Effector memory CD8-positive, alpha-beta T cell (primary cell): ENCODE data around the gene PUSL1.

Source experiments
- ATAC-seq: fragments of 150-1000 bp; cut with Tn5 transposase; replicated peaks from 2 replicates; pipeline ENCODE4 v1.10.0; 2021; ENCODE audit warnings: mild to moderate bottlenecking, moderate library complexity
- DNase-seq, 3 experiments: peaks; one replicate each; pipeline ENCODE4 v3.0.0; 2021
- H3K27ac Mint-ChIP-seq, 2 donors: one replicate each; pipeline ENCODE4 v1.8.0; 2022; ENCODE audit warnings: mild to moderate bottlenecking in 2 of 2, mixed read lengths in 2 of 2, moderate library complexity in 2 of 2
- H3K27me3 Mint-ChIP-seq, 2 donors: one replicate each; pipeline ENCODE4 v1.8.0; 2022; ENCODE audit warnings: mixed read lengths in 2 of 2
- H3K36me3 Mint-ChIP-seq: one replicate; pipeline ENCODE4 v1.8.0; 2022; ENCODE audit warnings: mild to moderate bottlenecking, moderate library complexity, mixed read lengths; ENCODE audit not compliant: insufficient read depth
- H3K4me1 Mint-ChIP-seq, 2 donors: one replicate each; pipeline ENCODE4 v1.8.0; 2022; ENCODE audit warnings: low read depth in 2 of 2, mixed read lengths in 2 of 2
- H3K4me3 Mint-ChIP-seq, 2 donors: one replicate each; pipeline ENCODE4 v1.8.0; 2022; ENCODE audit warnings: mild to moderate bottlenecking in 2 of 2, mixed read lengths in 2 of 2, moderate library complexity in 2 of 2
- H3K9me3 Mint-ChIP-seq, 2 donors: one replicate each; pipeline ENCODE4 v1.8.0; 2022; ENCODE audit warnings: mixed read lengths in 2 of 2
- total RNA-seq, 9 experiments: gene quantifications; one replicate each; lab custom pipeline; 2026; lab: John Stamatoyannopoulos, UW

The PUSL1 gene
- 7.8 to 19.3 (median 16.5) reads per million in 9 experiments for total RNA-seq

GRCh38 chr1:1307923-1308755 lies at the start of gene PUSL1, which contains the start of gene ACAP3:
PUSL1 (plus strand) TSS chr1:1308597; CDS start chr1:1308644, 47 bp downstream.
ACAP3 (minus strand) TSS chr1:1307930; CDS start chr1:1307815, 115 bp downstream.
- Mint-ChIP-seq H3K4me1 (peaks cover 17 to 20% of the 10 kb centered on the region in 2 donors), H3K27ac (peak within 1 kb of the TSS; percentile 75 to 78), H3K9me3 (no peaks in the 10 kb centered on the region), H3K27me3 (no peaks in the 10 kb centered on the region), H3K36me3 (peaks cover 36% of the 10 kb centered on the region), H3K4me3 (peak within 1 kb of the TSS; percentile 80 to 84)
- ATAC-seq (peak; percentile 69), DNase-seq (peak; percentile 86 to 89 (median 87))

- Mint-ChIP-seq H3K36me3 (peaks cover 58% of the 10 kb centered on the region), H3K27ac (no peak overlapping the region), H3K4me1 (peaks cover 14 to 17% of the 10 kb centered on the region in 2 donors), H3K9me3 (no peaks in the 10 kb centered on the region), H3K27me3 (no peaks in the 10 kb centered on the region), H3K4me3 (no peak overlapping the region)
- DNase-seq (no peak), ATAC-seq (no peak)
Measured at GRCh38 chr1:1259119-1259488, 49.3 kb upstream of the PUSL1 start.

GRCh38 chr1:1259540-1259939 lies 48.9 kb upstream of the PUSL1 start:
- Mint-ChIP-seq H3K4me1 (peaks cover 14 to 17% of the 10 kb centered on the region in 2 donors), H3K27ac (peak overlapping the region in 1 of 2 donors; percentile 61), H3K4me3 (no peak overlapping the region), H3K36me3 (peaks cover 61% of the 10 kb centered on the region), H3K27me3 (no peaks in the 10 kb centered on the region), H3K9me3 (no peaks in the 10 kb centered on the region)
- ATAC-seq (no peak), DNase-seq (no peak)

- Mint-ChIP-seq H3K4me3 (no peak overlapping the region), H3K27ac (peak overlapping the region in 1 of 2 donors; percentile 61), H3K36me3 (peaks cover 65% of the 10 kb centered on the region), H3K9me3 (no peaks in the 10 kb centered on the region), H3K27me3 (no peaks in the 10 kb centered on the region), H3K4me1 (peaks cover 14 to 17% of the 10 kb centered on the region in 2 donors)
- ATAC-seq (no peak), DNase-seq (no peak)
Measured at GRCh38 chr1:1259951-1260600, 48.3 kb upstream of the PUSL1 start.

- Mint-ChIP-seq H3K36me3 (peaks cover 57% of the 10 kb centered on the region), H3K27ac (peak overlapping the region in 1 of 2 donors; percentile 93), H3K4me1 (peaks cover 14 to 22% of the 10 kb centered on the region in 2 donors), H3K4me3 (peak overlapping the region; percentile 15 to 55), H3K27me3 (no peaks in the 10 kb centered on the region), H3K9me3 (no peaks in the 10 kb centered on the region)
- DNase-seq (no peak), ATAC-seq (peak; percentile 44)
Measured at GRCh38 chr1:1260843-1261560, 47.4 kb upstream of the PUSL1 start.

- ATAC-seq (no peak), DNase-seq (no peak)
- no peaks in the 10 kb centered on the region for H3K9me3 Mint-ChIP-seq
- no peak overlapping the region for H3K4me3 Mint-ChIP-seq
- H3K27ac Mint-ChIP-seq, result no peak overlapping the region
- peaks cover 15 to 24% of the 10 kb centered on the region in 2 donors for H3K4me1 Mint-ChIP-seq
- H3K27me3 Mint-ChIP-seq, result no peaks in the 10 kb centered on the region
- H3K36me3 Mint-ChIP-seq, result peaks cover 50% of the 10 kb centered on the region
Measured at GRCh38 chr1:1262071-1262470, 46.3 kb upstream of the PUSL1 start.

- H3K27ac Mint-ChIP-seq, result no peak overlapping the region
- H3K36me3 Mint-ChIP-seq, result peaks cover 51% of the 10 kb centered on the region
- H3K27me3 Mint-ChIP-seq, result no peaks in the 10 kb centered on the region
- H3K4me1 Mint-ChIP-seq, result peaks cover 15 to 25% of the 10 kb centered on the region in 2 donors
- no peak overlapping the region for H3K4me3 Mint-ChIP-seq
- DNase-seq (no peak), ATAC-seq (no peak)
- H3K9me3 Mint-ChIP-seq, result no peaks in the 10 kb centered on the region
Measured at GRCh38 chr1:1262758-1263157, 45.6 kb upstream of the PUSL1 start.

- Mint-ChIP-seq H3K4me1 (peaks cover 22 to 28% of the 10 kb centered on the region in 2 donors), H3K9me3 (no peaks in the 10 kb centered on the region), H3K27me3 (no peaks in the 10 kb centered on the region), H3K4me3 (no peak overlapping the region), H3K36me3 (peaks cover 51% of the 10 kb centered on the region), H3K27ac (no peak overlapping the region)
- DNase-seq (no peak), ATAC-seq (no peak)
Measured at GRCh38 chr1:1264026-1264425, 44.4 kb upstream of the PUSL1 start.

- peaks cover 51% of the 10 kb centered on the region for H3K36me3 Mint-ChIP-seq
- H3K4me1 Mint-ChIP-seq, result peaks cover 21 to 27% of the 10 kb centered on the region in 2 donors
- H3K27me3 Mint-ChIP-seq, result no peaks in the 10 kb centered on the region
- no peak for ATAC-seq
- H3K4me3 Mint-ChIP-seq, result no peak overlapping the region
- no peak for DNase-seq
- H3K27ac Mint-ChIP-seq, result peak overlapping the region in 1 of 2 donors; percentile 54
- no peaks in the 10 kb centered on the region for H3K9me3 Mint-ChIP-seq
Measured at GRCh38 chr1:1264868-1265272, 43.5 kb upstream of the PUSL1 start.

GRCh38 chr1:1267488-1268283 lies 40.7 kb upstream of the PUSL1 start:
- no peak overlapping the region for H3K4me3 Mint-ChIP-seq
- ATAC-seq (no peak), DNase-seq (no peak)
- H3K27ac Mint-ChIP-seq, result peak overlapping the region; percentile 22 to 68
- peaks cover 38 to 41% of the 10 kb centered on the region in 2 donors for H3K4me1 Mint-ChIP-seq
- peaks cover 44% of the 10 kb centered on the region for H3K36me3 Mint-ChIP-seq
- H3K9me3 Mint-ChIP-seq, result no peaks in the 10 kb centered on the region
- H3K27me3 Mint-ChIP-seq, result no peaks in the 10 kb centered on the region

GRCh38 chr1:1268284-1268682 lies 40.1 kb upstream of the PUSL1 start:
- Mint-ChIP-seq H3K4me3 (no peak overlapping the region), H3K36me3 (peaks cover 49% of the 10 kb centered on the region), H3K4me1 (peaks cover 40 to 44% of the 10 kb centered on the region in 2 donors), H3K27me3 (no peaks in the 10 kb centered on the region), H3K27ac (peak overlapping the region; percentile 22 to 68), H3K9me3 (no peaks in the 10 kb centered on the region)
- DNase-seq (no peak), ATAC-seq (no peak)

GRCh38 chr1:1270813-1271212 lies 37.6 kb upstream of the PUSL1 start:
- peaks cover 41 to 44% of the 10 kb centered on the region in 2 donors for H3K4me1 Mint-ChIP-seq
- peaks cover 36% of the 10 kb centered on the region for H3K36me3 Mint-ChIP-seq
- no peak for DNase-seq
- peak overlapping the region; percentile 79 to 92 for H3K27ac Mint-ChIP-seq
- no peak for ATAC-seq
- H3K9me3 Mint-ChIP-seq, result no peaks in the 10 kb centered on the region
- no peaks in the 10 kb centered on the region for H3K27me3 Mint-ChIP-seq
- H3K4me3 Mint-ChIP-seq, result peak overlapping the region; percentile 48 to 87
